A549 (cell line): Measurements from ENCODE around the gene NCL. TPM values are rescaled to one million over a fixed set of nuclear protein-coding genes. Genes with fewer than 3 reads are reported as not detected.
"Not testable (repeated sequence)": the region's sequence is repeated elsewhere in the genome, so short reads cannot be mapped to it uniquely, and the experiment has no call there.

Experiments used
- ATAC-seq, 2 experiments: fragments of 200-7000 bp in 1 of 2; fragments of >200 bp in 1 of 2; cut with Nextera tagmentation in 1 of 2; cut with Tn5 transposase in 1 of 2; 3 replicates each; pipeline versions ENCODE4 v1.8.0 to v1.9.1; 2018 to 2020; ENCODE audit warnings: mild to moderate bottlenecking in 1 of 2, moderate library complexity in 1 of 2
- CTCF ChIA-PET: fragments of 300-600 bp; sonication (Branson Sonifier 250); formaldehyde crosslinking; extraction: SDS; loops from one replicate; lab custom pipeline; 2021; ENCODE audit warnings: antibody characterized with exemption, inconsistent platforms; lab: Yijun Ruan, JAX
- POLR2A ChIA-PET: fragments of 350-600 bp; formaldehyde crosslinking; extraction: SDS; loops from one replicate; lab custom pipeline; 2021; ENCODE audit warnings: antibody characterized with exemption, inconsistent platforms; lab: Yijun Ruan, JAX
- DNase-seq, 2 experiments: peaks; one replicate each; pipeline versions ENCODE4 v3.0.0 to v3.0.0-alpha.2; 2011 to 2016; ENCODE audit warnings: low read depth in 1 of 2, low spot score in 1 of 2
- FAIRE-seq: peaks from 2 replicates; lab custom pipeline; 2011; peaks lifted over from hg19 to GRCh38; lab: Jason Lieb, UNC
- H3K27ac ChIP-seq, 2 experiments: fragments of >200 bp; sonication (Bioruptor Twin); formaldehyde crosslinking; 3 replicates each; pipeline ENCODE4 v1.5.1; 2016 to 2017
- H3K4me1 ChIP-seq: fragments of >200 bp; sonication (Bioruptor Twin); formaldehyde crosslinking; 3 replicates; pipeline ENCODE4 v1.6.1; 2016
- H3K4me2 ChIP-seq: fragments of >200 bp; sonication (Bioruptor Twin); formaldehyde crosslinking; 3 replicates; pipeline ENCODE4 v1.6.1; 2016
- H3K4me3 ChIP-seq: fragments of >200 bp; sonication (Bioruptor Twin); formaldehyde crosslinking; 3 replicates; pipeline ENCODE4 v1.5.1; 2016
- H3K9me3 ChIP-seq: fragments of >200 bp; sonication (Bioruptor Twin); formaldehyde crosslinking; 3 replicates; pipeline ENCODE4 v1.6.1; 2016
- CBX8 ChIP-seq: fragments of 200-600 bp; sonication (generic); IDR thresholded peaks from 2 replicates; pipeline ENCODE4 v1.6.1; 2016
- EHF ChIP-seq: fragments of 250-450 bp; sonication (Bioruptor Pico); IDR thresholded peaks from 2 replicates; pipeline ENCODE4 v1.5.0; 2020; ENCODE audit warnings: mild to moderate bottlenecking
- FOXS1 ChIP-seq: fragments of 250-450 bp; sonication (Bioruptor Pico); IDR thresholded peaks from 2 replicates; pipeline ENCODE4 v1.5.0; 2020; ENCODE audit warnings: mild to moderate bottlenecking, moderate library complexity
- HOXA7 ChIP-seq: fragments of 250-450 bp; sonication (Bioruptor Pico); IDR thresholded peaks from 2 replicates; pipeline ENCODE4 v1.5.0; 2020; ENCODE audit warnings: mild to moderate bottlenecking, moderate library complexity
- JUN ChIP-seq, 2 experiments: fragments of >200 bp; sonication (Bioruptor Twin); formaldehyde crosslinking; IDR thresholded peaks; 2 replicates in 1 of 2; 3 replicates in 1 of 2; pipeline ENCODE4 v1.6.1; 2016 to 2017
- JUNB ChIP-seq: fragments of >200 bp; sonication (Bioruptor Twin); formaldehyde crosslinking; IDR thresholded peaks from 2 replicates; pipeline ENCODE4 v1.6.1; 2016
- POLR2AphosphoS2 ChIP-seq: conservative IDR thresholded peaks from 2 replicates; pipeline ENCODE4 v1.6.1; 2012; ENCODE audit warnings: low read length, improper control_type of control experiment, inconsistent platforms
- WGBS: methylation state at CpG from one replicate; pipeline ENCODE4 v1.1.6; 2017; ENCODE audit errors: missing lambda C conversion rate; 5-methylcytosine and 5-hydroxymethylcytosine counted together
- polyA plus RNA-seq, 4 experiments: library from polyadenylated mRNA; depleted of rRNA in 3 of 4; stranded (reverse); fragments of >200 nt; fragmentation: RNase III in 1 of 4; extraction: RNeasy Plus Mini Kit Qiagen cat#74134 plus additional on column Dnase treatment in 1 of 4; gene quantifications; 2 replicates in 3 of 4; 3 replicates in 1 of 4; pipeline ENCODE4 v1.2.3, GENCODE V29; 2011 to 2017
- TF ChIP-seq, protein P1 (sequence below): IDR thresholded peaks from 2 replicates; pipeline ENCODE4 v1.6.1; 2012
- TF ChIP-seq, protein P2 (sequence below): fragments of 150-350 bp; IDR thresholded peaks from 2 replicates; pipeline ENCODE4 v1.6.1; 2014; ENCODE audit warnings: low read depth, mild to moderate bottlenecking, low read length
- TF ChIP-seq, protein P3 (sequence below): IDR thresholded peaks from 2 replicates; pipeline ENCODE4 v1.6.1; 2012; ENCODE audit warnings: low read depth, borderline replicate concordance
- TF ChIP-seq, protein P4 (sequence below): fragments of >200 bp; sonication (Bioruptor Twin); formaldehyde crosslinking; IDR thresholded peaks from 3 replicates; pipeline ENCODE4 v1.5.1; 2016
- TF ChIP-seq, protein P5 (sequence below): fragments of >200 bp; sonication (Bioruptor Twin); formaldehyde crosslinking; IDR thresholded peaks from 3 replicates; pipeline ENCODE4 v1.6.1; 2016
- TF ChIP-seq, protein P6 (sequence below): fragments of 250-450 bp; sonication (Bioruptor Pico); IDR thresholded peaks from 2 replicates; pipeline ENCODE4 v1.5.0; 2021; ENCODE audit warnings: mild to moderate bottlenecking, moderate library complexity, borderline replicate concordance
- TF ChIP-seq, protein P7 (sequence below): fragments of 250-450 bp; sonication (Bioruptor Pico); IDR thresholded peaks from 2 replicates; pipeline ENCODE4 v1.5.0; 2020; ENCODE audit warnings: low read depth, mild to moderate bottlenecking, moderate library complexity

NCL gene
- polyA plus RNA-seq, 2 of the 4 experiments (the other 2 are of a cell fraction) = 390 to 766 TPM

DNA sequence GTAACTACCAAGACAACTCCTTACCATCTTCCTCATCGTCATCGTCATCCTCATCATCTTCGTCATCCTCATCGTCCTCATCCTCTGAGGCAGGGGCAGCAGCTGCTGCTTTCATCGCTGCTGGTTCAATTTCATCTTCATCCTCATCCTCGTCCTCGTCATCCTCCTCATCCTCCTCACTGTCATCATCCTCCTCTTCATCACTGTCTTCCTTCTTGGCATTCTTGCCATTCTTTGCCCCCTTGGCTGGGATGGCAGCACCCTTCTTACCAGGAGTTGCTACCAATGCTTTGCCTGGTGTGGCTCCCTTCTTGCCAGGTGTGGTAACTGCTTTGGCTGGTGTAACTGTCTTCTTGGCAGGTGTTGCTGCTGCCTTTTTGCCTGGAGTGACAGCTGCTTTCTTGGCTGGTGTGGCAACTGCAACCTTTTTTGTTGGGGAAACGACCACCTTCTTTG, 2.7 kb downstream of the NCL start:
- CTCF ChIA-PET = interaction anchor here (0.7 to 7.0 kb wide), 2 partner anchors 9 to 21 kb away, joined by 4 to 40 read pairs; no protein-coding TSS in a partner anchor
- Histone ChIP-seq H3K4me3 (no peak overlapping the region; the same call in 2 of the 3 replicates), H3K27ac (no peak overlapping the region), H3K4me2 (peak overlapping the region; percentile 95), H3K9me3 (no peaks in the 10 kb centered on the region), H3K4me1 (peaks cover 46% of the 10 kb centered on the region)
- 86% methylated on average over 8 of the region's 8 CpGs for WGBS
- no peak for ATAC-seq
- DNase-seq = no peak
- TF ChIP-seq POLR2AphosphoS2 (peak; percentile 45; the same call in 1 of the 2 replicates), FOXS1 (no peak)
- TF ChIP-seq, protein P1, sequence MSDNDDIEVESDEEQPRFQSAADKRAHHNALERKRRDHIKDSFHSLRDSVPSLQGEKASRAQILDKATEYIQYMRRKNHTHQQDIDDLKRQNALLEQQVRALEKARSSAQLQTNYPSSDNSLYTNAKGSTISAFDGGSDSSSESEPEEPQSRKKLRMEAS = no peak
- TF ChIP-seq, protein P2, sequence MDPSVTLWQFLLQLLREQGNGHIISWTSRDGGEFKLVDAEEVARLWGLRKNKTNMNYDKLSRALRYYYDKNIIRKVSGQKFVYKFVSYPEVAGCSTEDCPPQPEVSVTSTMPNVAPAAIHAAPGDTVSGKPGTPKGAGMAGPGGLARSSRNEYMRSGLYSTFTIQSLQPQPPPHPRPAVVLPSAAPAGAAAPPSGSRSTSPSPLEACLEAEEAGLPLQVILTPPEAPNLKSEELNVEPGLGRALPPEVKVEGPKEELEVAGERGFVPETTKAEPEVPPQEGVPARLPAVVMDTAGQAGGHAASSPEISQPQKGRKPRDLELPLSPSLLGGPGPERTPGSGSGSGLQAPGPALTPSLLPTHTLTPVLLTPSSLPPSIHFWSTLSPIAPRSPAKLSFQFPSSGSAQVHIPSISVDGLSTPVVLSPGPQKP = no peak
- no peak for FAIRE-seq
- POLR2A ChIA-PET = interaction anchor here (4.9 kb wide), 1 partner anchor 7 kb away, joined by 107 read pairs; no protein-coding TSS in a partner anchor

DNA sequence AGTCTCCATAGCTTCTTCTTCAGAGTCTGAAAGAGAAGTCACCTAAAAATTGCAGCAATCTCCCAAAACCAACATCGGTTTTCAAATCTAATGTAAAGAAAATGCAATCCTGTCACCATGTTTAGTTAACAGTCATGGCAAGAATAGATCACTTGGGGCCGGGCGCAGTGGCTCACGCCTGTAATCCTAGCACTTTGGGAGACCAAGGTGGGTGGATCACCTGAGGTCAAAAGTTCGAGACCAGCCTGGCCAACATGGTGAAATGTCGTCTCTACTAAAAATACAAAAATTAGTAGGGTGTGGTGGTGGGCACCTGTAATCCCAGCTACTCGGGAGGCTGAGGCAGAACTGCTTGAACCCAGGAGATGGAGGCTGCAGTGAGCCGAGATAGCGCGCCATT, 3.4 kb downstream of the NCL start:
- Histone ChIP-seq H3K4me1 (peaks cover 46% of the 10 kb centered on the region), H3K4me2 (peak overlapping the region; percentile 95; the same call in 2 of the 3 replicates)
- H3K27ac ChIP-seq, FAIRE-seq, ATAC-seq, H3K9me3 ChIP-seq, H3K4me3 ChIP-seq, DNase-seq, POLR2A ChIA-PET: not testable (repeated sequence)
- WGBS = 91% methylated on average over 10 of the region's 10 CpGs
- CTCF ChIA-PET = interaction anchor here (7.0 kb wide), 1 partner anchor 9 kb away, joined by 40 read pairs; no protein-coding TSS in a partner anchor

DNA sequence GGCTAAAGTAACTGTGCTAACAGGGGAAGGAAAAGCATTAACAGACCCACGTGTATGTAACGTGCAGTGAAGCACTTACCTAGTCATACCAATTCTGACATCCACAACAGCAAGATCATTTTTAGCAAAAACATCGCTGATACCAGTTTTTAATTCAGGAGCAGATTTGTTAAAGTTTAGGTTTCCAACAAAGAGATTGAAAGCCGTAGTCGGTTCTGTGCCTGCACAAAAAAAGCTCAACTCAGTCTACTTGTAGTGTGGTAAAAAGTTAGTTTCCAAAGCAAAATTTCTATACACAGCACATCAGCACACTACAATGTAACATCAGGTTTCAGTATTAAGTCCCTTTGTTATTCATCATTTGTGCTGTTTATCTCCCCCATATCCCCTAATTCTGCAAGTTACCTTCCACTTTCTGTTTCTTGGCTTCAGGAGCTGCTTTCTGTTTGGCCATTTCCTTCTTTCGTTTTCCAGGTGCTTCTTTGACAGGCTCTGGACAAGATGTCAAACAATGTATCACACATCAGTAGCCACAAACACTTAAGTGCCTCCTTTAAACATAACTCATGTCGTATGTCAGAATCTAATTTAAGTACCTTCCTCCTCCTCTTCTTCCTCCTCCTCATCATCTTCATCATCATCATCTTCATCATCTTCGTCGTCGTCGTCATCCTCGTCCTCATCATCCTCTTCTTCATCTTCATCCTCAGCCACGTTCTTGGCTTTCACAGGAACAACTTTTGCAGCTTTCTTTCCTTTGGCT, 4.0 kb downstream of the NCL start:
- Histone ChIP-seq H3K27ac (no peak overlapping the region), H3K4me1 (peaks cover 41% of the 10 kb centered on the region), H3K9me3 (no peaks in the 10 kb centered on the region), H3K4me2 (no peak overlapping the region), H3K4me3 (no peak overlapping the region)
- ChIA-PET CTCF (interaction anchor here (7.0 kb wide), 1 partner anchor 8 kb away, joined by 40 read pairs; no protein-coding TSS in a partner anchor), POLR2A (no interaction called here)
- 89% methylated on average over 13 of the region's 13 CpGs for WGBS
- DNase-seq = no peak
- ATAC-seq = no peak
- TF ChIP-seq HOXA7 (CRISPR knock-in tag) (0 out of 2 replicates have a peak, but pooled peaks have one; percentile 32), EHF (CRISPR knock-in tag) (no peak)
- TF ChIP-seq, protein P3, sequence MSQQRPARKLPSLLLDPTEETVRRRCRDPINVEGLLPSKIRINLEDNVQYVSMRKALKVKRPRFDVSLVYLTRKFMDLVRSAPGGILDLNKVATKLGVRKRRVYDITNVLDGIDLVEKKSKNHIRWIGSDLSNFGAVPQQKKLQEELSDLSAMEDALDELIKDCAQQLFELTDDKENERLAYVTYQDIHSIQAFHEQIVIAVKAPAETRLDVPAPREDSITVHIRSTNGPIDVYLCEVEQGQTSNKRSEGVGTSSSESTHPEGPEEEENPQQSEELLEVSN = no peak
- no peak for FAIRE-seq

DNA sequence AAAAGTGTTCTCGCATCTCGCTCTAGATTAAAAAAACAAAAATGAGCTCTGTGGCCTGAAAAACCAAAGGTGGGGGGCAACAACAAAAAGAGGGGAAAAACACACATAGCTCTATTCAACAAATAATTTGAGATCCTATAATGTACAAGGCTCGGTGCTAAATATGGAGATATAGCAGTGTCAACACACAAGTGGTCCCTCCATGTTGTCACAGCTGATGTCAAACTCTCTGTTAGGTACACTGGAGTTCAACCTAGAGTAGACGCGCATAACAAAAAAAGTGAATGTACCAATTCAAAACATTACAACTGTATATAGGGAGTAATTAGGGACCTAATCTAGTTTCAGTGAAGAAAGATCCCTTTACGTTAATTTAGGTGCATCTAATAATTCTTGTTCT, 5.9 kb downstream of the NCL start:
- no peak for DNase-seq
- Histone ChIP-seq H3K4me3 (no peak overlapping the region), H3K4me1 (peaks cover 41% of the 10 kb centered on the region), H3K4me2 (no peak overlapping the region), H3K27ac (no peak overlapping the region), H3K9me3 (no peaks in the 10 kb centered on the region)
- WGBS = 93% methylated on average over 6 of the region's 6 CpGs
- POLR2A ChIA-PET = interaction anchor here (1.0 kb wide), 1 partner anchor 7 kb away, joined by 5 read pairs; no protein-coding TSS in a partner anchor
- CTCF ChIA-PET = interaction anchor here (0.7 kb wide), 1 partner anchor 21 kb away, joined by 3 read pairs; no protein-coding TSS in a partner anchor
- FAIRE-seq = no peak
- no peak for ATAC-seq
- TF ChIP-seq JUNB (no peak), EHF (CRISPR knock-in tag) (no peak), JUN (IDR thresholded peaks at IDR 0.05) (no peak), CBX8 (no peak)
- TF ChIP-seq, protein P4, sequence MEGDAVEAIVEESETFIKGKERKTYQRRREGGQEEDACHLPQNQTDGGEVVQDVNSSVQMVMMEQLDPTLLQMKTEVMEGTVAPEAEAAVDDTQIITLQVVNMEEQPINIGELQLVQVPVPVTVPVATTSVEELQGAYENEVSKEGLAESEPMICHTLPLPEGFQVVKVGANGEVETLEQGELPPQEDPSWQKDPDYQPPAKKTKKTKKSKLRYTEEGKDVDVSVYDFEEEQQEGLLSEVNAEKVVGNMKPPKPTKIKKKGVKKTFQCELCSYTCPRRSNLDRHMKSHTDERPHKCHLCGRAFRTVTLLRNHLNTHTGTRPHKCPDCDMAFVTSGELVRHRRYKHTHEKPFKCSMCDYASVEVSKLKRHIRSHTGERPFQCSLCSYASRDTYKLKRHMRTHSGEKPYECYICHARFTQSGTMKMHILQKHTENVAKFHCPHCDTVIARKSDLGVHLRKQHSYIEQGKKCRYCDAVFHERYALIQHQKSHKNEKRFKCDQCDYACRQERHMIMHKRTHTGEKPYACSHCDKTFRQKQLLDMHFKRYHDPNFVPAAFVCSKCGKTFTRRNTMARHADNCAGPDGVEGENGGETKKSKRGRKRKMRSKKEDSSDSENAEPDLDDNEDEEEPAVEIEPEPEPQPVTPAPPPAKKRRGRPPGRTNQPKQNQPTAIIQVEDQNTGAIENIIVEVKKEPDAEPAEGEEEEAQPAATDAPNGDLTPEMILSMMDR = no peak
- TF ChIP-seq, protein P5, sequence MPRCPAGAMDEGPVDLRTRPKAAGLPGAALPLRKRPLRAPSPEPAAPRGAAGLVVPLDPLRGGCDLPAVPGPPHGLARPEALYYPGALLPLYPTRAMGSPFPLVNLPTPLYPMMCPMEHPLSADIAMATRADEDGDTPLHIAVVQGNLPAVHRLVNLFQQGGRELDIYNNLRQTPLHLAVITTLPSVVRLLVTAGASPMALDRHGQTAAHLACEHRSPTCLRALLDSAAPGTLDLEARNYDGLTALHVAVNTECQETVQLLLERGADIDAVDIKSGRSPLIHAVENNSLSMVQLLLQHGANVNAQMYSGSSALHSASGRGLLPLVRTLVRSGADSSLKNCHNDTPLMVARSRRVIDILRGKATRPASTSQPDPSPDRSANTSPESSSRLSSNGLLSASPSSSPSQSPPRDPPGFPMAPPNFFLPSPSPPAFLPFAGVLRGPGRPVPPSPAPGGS = no peak
- TF ChIP-seq, protein P3 = no peak
- TF ChIP-seq, protein P6, sequence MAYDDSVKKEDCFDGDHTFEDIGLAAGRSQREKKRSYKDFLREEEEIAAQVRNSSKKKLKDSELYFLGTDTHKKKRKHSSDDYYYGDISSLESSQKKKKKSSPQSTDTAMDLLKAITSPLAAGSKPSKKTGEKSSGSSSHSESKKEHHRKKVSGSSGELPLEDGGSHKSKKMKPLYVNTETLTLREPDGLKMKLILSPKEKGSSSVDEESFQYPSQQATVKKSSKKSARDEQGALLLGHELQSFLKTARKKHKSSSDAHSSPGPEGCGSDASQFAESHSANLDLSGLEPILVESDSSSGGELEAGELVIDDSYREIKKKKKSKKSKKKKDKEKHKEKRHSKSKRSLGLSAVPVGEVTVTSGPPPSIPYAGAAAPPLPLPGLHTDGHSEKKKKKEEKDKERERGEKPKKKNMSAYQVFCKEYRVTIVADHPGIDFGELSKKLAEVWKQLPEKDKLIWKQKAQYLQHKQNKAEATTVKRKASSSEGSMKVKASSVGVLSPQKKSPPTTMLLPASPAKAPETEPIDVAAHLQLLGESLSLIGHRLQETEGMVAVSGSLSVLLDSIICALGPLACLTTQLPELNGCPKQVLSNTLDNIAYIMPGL (CRISPR knock-in tag) = no peak
- TF ChIP-seq, protein P7, sequence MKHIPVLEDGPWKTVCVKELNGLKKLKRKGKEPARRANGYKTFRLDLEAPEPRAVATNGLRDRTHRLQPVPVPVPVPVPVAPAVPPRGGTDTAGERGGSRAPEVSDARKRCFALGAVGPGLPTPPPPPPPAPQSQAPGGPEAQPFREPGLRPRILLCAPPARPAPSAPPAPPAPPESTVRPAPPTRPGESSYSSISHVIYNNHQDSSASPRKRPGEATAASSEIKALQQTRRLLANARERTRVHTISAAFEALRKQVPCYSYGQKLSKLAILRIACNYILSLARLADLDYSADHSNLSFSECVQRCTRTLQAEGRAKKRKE (CRISPR knock-in tag) = no peak
